ENCODE measurements around the gene RALGDS. TPM values are rescaled to one million over a fixed set of nuclear protein-coding genes. Genes with fewer than 3 reads are reported as not detected.

The RALGDS gene
- total and polyA plus RNA-seq, 2 experiments from 2014 or later, result 8.6 to 20.3 TPM

- no peak for TF ChIP-seq REST (IDR thresholded peaks at IDR 0.05; ENCODE audit: unreplicated experiment)
These were observed 69.6 kb downstream of the RALGDS start (continued) for GRCh38 chr9:133051281-133051900.

- no peaks in the 10 kb centered on the region; the same call in 2 of the 3 replicates for H3K4me1 Mint-ChIP-seq
These were observed 70.3 kb downstream of the RALGDS start for GRCh38 chr9:133050781-133051180.

GRCh38 chr9:133050142-133050541 lies 70.9 kb downstream of the RALGDS start:
- no peak overlapping the region for H3K4me2 ChIP-seq
- H3K4me3 Mint-ChIP-seq, result no peak overlapping the region
- H3K9me2 ChIP-seq (ENCODE audit: insufficient read depth), result no peaks in the 10 kb centered on the region
- DNase-seq (ENCODE audit: low spot score) (no peak), ATAC-seq (no peak)
- H3K27ac Mint-ChIP-seq, result no peak overlapping the region
- H3F3A ChIP-seq (replicated peaks; ENCODE audit: low read depth), result no peaks in the 10 kb centered on the region
- peaks cover 5% of the 10 kb centered on the region for H3K27me3 Mint-ChIP-seq (ENCODE audit: insufficient read depth, low read depth, poor library complexity)
- peaks cover 4% of the 10 kb centered on the region; the same call in 1 of the 2 replicates for H3K36me3 ChIP-seq (ENCODE audit: insufficient read depth)
- no peak overlapping the region for H3K4me3 ChIP-seq
- H3K27me3 ChIP-seq (ENCODE audit: insufficient read depth), result no peaks in the 10 kb centered on the region
- H2AFZ ChIP-seq, result no peak overlapping the region
- H3K27ac ChIP-seq (ENCODE audit: low read depth), result no peak overlapping the region
- no peaks in the 10 kb centered on the region; the same call in 2 of the 3 replicates for H3K4me1 Mint-ChIP-seq
- H3K79me2 ChIP-seq (replicated peaks; ENCODE audit: insufficient read depth), result 0 out of 2 replicates have a peak, but pooled peaks cover 4% of the 10 kb centered on the region
- H4K20me1 ChIP-seq (replicated peaks; ENCODE audit: insufficient read depth), result peaks cover 5% of the 10 kb centered on the region; the same call in 1 of the 2 replicates
- no peaks in the 10 kb centered on the region for H3K4me1 ChIP-seq (ENCODE audit: insufficient read depth)
- peaks cover 65% of the 10 kb centered on the region for H3K36me3 Mint-ChIP-seq (ENCODE audit: low read depth)
- no peaks in the 10 kb centered on the region for H3K9me3 Mint-ChIP-seq
- TF ChIP-seq ETS1 (IDR thresholded peaks at IDR 0.05) (no peak), REST (IDR thresholded peaks at IDR 0.05; ENCODE audit: unreplicated experiment) (no peak), ZNF114 (CRISPR knock-in tag; IDR thresholded peaks at IDR 0.05) (no peak), JUNB (IDR thresholded peaks at IDR 0.05; ENCODE audit: unreplicated experiment) (no peak), POLR2AphosphoS5 (IDR thresholded peaks at IDR 0.05; ENCODE audit: low read depth) (no peak), EZH2phosphoT487 (IDR thresholded peaks at IDR 0.05; ENCODE audit: unreplicated experiment) (no peak), CREB1 (CRISPR knock-in tag; IDR thresholded peaks at IDR 0.05; ENCODE audit: low read depth) (no peak), EZH2 (IDR thresholded peaks at IDR 0.05; ENCODE audit: low read depth, unreplicated experiment) (no peak), CTCF (conservative IDR thresholded peaks at IDR 0.05; ENCODE audit: low read depth in 2 of 2) (no peak), STAT1 (IDR thresholded peaks at IDR 0.05; ENCODE audit: unreplicated experiment) (no peak), NANOG (IDR thresholded peaks at IDR 0.05; ENCODE audit: borderline replicate concordance) (no peak)

More at GRCh38 chr9:133050781-133051180, 70.3 kb downstream of the RALGDS start:
- 0 out of 2 replicates have a peak, but pooled peaks cover 4% of the 10 kb centered on the region for H3K79me2 ChIP-seq (replicated peaks; ENCODE audit: insufficient read depth)
- H3F3A ChIP-seq (replicated peaks; ENCODE audit: low read depth), result no peaks in the 10 kb centered on the region
- no peak overlapping the region for H3K4me3 ChIP-seq
- Mint-ChIP-seq H3K27me3 (ENCODE audit: insufficient read depth, low read depth, poor library complexity) (peaks cover 5% of the 10 kb centered on the region), H3K36me3 (ENCODE audit: low read depth) (peaks cover 66% of the 10 kb centered on the region), H3K27ac (no peak overlapping the region), H3K9me3 (no peaks in the 10 kb centered on the region), H3K4me3 (no peak overlapping the region)
- DNase-seq (ENCODE audit: low spot score) (no peak), ATAC-seq (no peak)
- no peaks in the 10 kb centered on the region for H3K27me3 ChIP-seq (ENCODE audit: insufficient read depth)
- H3K36me3 ChIP-seq (ENCODE audit: insufficient read depth), result peaks cover 4% of the 10 kb centered on the region; the same call in 1 of the 2 replicates
- H2AFZ ChIP-seq, result no peak overlapping the region
- TF ChIP-seq POLR2AphosphoS5 (IDR thresholded peaks at IDR 0.05; ENCODE audit: low read depth) (no peak), EZH2phosphoT487 (IDR thresholded peaks at IDR 0.05; ENCODE audit: unreplicated experiment) (no peak), JUNB (IDR thresholded peaks at IDR 0.05; ENCODE audit: unreplicated experiment) (no peak), NANOG (IDR thresholded peaks at IDR 0.05; ENCODE audit: borderline replicate concordance) (no peak), STAT1 (IDR thresholded peaks at IDR 0.05; ENCODE audit: unreplicated experiment) (no peak)
- H3K4me2 ChIP-seq, result no peak overlapping the region
- no peaks in the 10 kb centered on the region for H3K4me1 ChIP-seq (ENCODE audit: insufficient read depth)
- H3K27ac ChIP-seq (ENCODE audit: low read depth), result no peak overlapping the region
- H4K20me1 ChIP-seq (replicated peaks; ENCODE audit: insufficient read depth), result no peaks in the 10 kb centered on the region; the same call in 1 of the 2 replicates
- H3K9me2 ChIP-seq (ENCODE audit: insufficient read depth), result no peaks in the 10 kb centered on the region
